AML-193 (cell line): ENCODE measurements around the gene DNAAF9.
"Not testable (repeated sequence)": the region's sequence is repeated elsewhere in the genome, so short reads cannot be mapped to it uniquely, and the experiment has no call there.

Experiments used
- DNase-seq, 2 experiments: peaks; one replicate each; lab custom pipeline; 2025; lab: John Stamatoyannopoulos, UW

DNAAF9 gene

GRCh38 chr20:3407040-3407770 lies at the start of gene DNAAF9:
Gene DNAAF9 (minus strand): TSS chr20:3407669. CDS start chr20:3407557, 112 bp downstream.
- DNase-seq: peak; percentile 26 to 27

DNA sequence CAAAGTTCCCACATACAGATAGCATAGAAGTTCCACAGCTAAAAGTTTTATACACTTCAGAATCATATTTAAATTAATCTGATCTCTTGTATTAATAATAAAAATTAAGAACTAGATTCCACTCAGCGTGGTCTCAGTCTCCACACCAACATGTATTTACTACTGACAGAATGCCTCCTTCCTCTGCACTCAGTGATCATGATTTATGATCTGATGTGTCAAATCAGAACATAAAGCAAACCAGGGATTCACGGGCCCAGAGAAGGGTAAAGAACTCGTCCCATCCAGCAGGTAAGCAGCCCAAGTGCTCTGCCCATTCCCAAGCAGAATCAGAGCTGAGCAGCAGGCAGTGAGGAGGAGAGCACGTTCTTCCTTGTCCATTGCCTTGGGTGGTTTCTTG lies 49.2 kb upstream of the DNAAF9 start:
- DNase-seq: no peak

DNA sequence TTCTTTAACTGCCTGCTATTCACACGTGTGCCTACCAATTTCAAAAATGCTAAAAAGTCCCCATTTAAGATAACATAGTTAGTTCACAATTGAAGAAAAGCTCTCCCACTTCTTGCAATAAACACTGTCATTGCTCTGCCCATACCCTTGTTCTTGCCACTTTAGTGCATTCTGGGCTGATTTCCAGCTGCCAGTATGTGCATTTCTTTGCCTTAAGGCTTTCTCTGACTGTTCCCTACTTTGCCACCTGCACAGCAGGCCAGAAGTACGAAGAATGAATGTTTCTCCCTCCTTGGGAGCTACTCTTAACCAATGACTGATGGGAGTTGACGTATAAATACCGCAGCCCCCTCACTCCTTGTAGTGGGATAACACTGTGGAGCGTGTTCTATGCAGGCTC lies 47.4 kb upstream of the DNAAF9 start:
- DNase-seq: no peak

GRCh38 chr20:3452690-3453089 lies 45.2 kb upstream of the DNAAF9 start:
- DNase-seq: no peak

DNA sequence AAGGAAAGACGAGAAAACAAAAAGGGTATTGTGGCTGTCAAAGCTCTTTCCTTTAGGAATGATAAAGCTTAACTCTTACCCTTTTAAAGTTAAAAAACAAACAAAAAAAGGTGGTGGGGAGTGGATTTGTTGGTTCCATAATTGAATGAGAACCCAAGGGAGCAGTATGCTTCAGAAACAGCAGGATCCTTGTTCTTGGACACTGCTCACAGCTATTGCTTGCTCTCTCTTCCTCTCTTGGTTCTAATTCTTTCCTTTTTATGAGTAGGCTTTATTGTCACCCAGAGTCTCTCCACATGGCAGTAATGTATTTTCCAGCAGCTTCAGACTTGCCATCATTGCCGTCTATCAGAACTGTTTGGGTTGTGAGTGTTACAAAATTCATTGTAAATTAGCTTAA lies 44.7 kb upstream of the DNAAF9 start:
- DNase-seq: no peak

- no peak for DNase-seq
Measured at GRCh38 chr20:3449319-3449718, 41.9 kb upstream of the DNAAF9 start.

DNA sequence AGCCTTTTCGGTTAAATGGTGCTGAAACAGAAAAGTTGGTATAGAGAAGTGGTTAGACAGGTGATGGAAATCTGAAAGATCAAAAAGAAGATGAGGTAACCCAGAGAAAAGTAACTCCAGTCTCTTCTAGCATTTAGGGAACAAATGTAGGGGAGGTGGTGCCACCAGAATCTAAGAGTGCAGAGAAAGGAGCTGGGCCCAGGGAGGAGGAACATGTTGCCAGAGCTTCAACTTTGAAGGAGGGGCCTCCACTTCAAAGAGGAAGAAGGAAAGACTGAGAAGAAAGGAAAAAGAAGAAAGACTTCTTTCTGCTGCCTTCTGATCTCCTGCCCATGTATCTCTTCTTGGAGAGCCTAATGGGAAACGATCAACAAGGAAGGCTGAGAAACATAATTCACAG lies 39.9 kb upstream of the DNAAF9 start:
- DNase-seq: no peak

- no peak for DNase-seq
Measured at GRCh38 chr20:3446779-3447178, 39.3 kb upstream of the DNAAF9 start.

DNA sequence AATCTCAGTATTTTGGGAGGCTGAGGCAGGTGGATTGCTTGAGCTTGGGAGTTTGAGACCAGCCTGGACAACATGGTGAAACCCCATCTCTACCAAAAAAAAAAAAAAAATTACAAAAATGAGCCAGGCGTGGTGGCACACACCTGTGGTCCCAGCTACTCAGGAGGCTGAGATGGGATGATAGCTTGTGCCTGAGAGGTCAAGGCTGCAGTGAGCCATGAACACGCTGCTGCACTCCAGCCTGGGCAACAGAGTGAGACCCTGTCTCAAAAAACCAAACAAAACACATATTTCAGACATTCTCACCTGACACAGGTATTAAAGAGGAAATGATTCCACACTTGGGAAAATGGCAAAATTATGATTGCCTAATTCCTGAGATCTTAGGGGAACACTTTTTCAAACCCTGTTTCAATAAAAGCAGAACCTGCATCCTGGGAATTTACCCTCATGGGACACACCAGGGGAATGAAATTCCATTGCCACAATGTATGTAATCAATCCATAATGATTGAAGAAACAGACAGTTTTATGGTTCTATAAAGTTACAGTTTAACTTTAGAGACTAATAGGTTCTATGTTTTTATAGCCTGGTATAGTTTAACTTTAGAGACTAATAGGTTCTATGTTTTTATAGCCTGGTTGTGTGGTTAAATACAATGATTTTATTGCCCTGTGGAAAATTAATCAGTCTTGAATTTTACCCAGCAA lies 29.6 kb upstream of the DNAAF9 start:
- DNase-seq: no peak

- no peak for DNase-seq
Measured at GRCh38 chr20:3434232-3434631, 26.8 kb upstream of the DNAAF9 start.

DNA sequence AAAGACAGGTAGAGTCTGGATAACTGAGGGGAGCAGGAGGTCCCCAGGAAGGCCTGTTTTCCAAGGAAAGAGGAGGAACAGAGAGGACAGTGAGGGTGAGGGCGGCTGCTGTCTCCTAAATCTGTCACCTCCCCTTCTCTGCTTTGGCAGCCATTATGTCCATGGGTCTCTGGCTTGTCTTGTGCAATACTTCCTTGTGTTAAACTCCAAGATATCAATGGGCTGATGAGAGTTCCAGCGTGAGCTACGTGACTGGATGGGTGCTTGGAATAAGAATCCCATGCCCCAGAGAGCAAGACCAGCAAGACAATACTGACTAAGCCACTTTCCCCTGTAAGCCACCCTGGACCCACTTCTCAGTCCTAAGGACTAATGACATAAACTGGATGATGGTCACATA lies 26.3 kb upstream of the DNAAF9 start:
- DNase-seq: no peak

- no peak for DNase-seq
Measured at GRCh38 chr20:3432844-3433243, 25.4 kb upstream of the DNAAF9 start.

- no peak for DNase-seq
Measured at GRCh38 chr20:3431109-3431508, 23.6 kb upstream of the DNAAF9 start.

DNA sequence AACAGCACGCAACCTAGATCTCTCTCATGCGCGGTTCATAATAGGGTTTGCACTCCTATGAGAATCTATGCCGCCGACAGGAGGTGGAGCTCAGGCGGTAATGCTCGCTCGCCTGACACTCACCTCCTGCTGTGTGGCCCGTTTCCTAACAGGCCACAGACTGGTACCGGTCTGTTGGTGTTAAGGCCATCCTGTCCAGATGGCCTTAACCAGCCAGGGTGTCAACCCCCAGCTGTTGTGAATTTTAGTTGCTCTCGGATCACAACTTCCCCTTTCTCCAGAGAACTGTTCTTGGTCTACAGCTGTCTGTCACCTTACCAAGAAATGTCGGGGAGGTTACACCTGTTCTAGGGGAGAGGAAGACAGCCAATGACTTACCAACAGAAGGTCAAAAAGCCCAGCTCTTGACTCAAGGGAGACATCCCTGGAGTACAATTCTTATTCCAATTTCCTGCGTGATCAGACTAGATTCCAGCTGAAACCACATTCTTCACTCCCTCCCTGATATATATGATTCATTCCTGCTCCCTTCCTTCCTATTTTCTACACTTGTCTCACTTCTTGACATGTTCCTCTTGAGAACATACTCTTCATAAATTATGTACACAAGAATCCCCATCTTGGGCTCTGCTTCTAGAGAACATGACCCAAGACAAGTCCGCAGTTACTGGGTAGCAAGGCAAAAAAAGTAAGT lies 23.1 kb upstream of the DNAAF9 start:
- DNase-seq: peak; percentile 78 to 83

- not testable (repeated sequence) for DNase-seq
Measured at GRCh38 chr20:3426766-3427165, 19.3 kb upstream of the DNAAF9 start.

GRCh38 chr20:3423126-3423525 lies 15.7 kb upstream of the DNAAF9 start:
- DNase-seq: peak; percentile 24 to 46

DNA sequence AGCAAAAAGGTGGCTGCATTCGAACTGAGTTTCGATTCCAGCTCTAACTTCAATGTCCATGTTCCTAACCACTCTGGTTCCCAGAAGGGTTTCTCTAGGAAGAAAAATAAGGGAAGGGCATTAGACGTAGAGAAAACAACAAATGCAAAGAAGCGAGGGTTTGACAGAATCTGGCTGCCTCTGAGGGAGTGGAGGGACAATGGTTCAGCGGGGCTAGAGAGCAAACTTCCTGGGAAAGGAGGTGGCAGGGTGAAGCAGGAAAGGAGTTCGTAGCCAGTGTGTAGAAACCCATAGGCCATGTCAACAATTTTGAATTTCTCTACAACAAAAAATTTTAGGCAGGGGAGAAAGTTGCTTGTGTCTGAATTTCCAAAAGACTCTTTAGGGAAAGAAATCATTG lies 14.5 kb upstream of the DNAAF9 start:
- no peak for DNase-seq

- peak; percentile 98 for DNase-seq
Measured at GRCh38 chr20:3420211-3420707, 12.8 kb upstream of the DNAAF9 start.

- not testable (repeated sequence) for DNase-seq
Measured at GRCh38 chr20:3418161-3418560, 10.7 kb upstream of the DNAAF9 start.

DNA sequence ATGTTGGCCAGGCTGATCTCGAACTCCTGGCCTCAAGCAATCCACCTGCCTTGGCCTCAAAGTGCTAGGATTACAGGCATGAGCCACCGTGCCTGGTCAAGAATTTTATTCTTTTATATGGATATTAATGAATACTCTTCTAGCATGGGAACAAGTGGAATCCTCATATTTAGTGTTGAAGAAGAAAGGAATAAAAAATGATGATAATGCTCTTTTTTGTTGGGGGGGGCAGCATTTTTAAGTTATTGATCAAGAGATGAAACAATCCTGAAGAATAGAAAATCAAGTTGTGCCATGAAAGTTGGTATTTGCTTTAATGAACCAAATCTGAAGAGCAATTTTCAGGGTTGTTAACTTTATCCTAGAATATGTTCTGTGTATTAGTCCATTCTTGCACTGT lies 6.7 kb upstream of the DNAAF9 start:
- no peak for DNase-seq

GRCh38 chr20:3413393-3413889 lies 6.0 kb upstream of the DNAAF9 start:
- DNase-seq: no peak

DNA sequence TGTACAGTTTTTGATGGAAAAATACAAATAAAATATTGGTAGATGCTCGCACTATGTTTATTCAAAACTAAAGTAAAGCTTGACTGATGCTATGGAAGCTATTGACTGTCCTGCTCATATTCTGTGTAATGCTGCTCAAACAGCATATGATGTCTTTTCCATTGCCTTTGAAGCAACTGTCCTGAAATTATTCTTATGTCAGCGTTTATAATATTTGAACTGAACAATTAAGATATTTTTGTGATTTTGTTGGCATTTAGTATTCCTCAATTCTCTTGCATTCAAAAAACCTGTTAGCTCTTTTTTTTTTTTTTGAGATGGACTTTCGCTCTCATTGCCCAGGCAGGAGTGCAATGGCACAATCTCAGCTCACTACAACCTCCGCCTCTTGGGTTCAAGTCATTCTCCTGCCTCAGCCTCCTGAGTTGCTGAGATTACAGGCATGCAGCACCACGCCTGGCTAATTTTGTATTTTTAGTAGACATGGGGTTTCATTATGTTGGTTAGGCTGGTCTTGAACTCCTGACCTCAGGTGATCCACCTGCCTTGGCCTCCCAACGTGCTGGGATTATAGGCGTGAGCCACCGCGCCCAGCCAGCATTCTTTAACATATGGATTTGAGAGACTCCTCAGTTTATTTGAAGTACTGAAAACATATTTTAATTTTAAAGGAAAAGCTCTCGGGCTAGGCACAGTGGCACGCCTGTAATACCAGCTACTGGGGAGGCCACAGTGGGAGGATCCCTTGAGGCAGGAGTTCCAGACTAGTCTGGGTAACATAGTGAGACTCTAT lies 5.3 kb upstream of the DNAAF9 start:
- no peak for DNase-seq
